Measurements from ENCODE around the gene VAMP3. TPM values are rescaled to one million over a fixed set of nuclear protein-coding genes. Genes with fewer than 3 reads are reported as not detected.

VAMP3 gene, protein sequence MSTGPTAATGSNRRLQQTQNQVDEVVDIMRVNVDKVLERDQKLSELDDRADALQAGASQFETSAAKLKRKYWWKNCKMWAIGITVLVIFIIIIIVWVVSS
- 154 and 177 TPM in 2 replicates for polyA plus RNA-seq (2011; rRNA removed)
- polyA minus RNA-seq (2011; rRNA and poly(A)+ RNA removed) = 60.8 and 78.7 TPM in 2 replicates

DNA sequence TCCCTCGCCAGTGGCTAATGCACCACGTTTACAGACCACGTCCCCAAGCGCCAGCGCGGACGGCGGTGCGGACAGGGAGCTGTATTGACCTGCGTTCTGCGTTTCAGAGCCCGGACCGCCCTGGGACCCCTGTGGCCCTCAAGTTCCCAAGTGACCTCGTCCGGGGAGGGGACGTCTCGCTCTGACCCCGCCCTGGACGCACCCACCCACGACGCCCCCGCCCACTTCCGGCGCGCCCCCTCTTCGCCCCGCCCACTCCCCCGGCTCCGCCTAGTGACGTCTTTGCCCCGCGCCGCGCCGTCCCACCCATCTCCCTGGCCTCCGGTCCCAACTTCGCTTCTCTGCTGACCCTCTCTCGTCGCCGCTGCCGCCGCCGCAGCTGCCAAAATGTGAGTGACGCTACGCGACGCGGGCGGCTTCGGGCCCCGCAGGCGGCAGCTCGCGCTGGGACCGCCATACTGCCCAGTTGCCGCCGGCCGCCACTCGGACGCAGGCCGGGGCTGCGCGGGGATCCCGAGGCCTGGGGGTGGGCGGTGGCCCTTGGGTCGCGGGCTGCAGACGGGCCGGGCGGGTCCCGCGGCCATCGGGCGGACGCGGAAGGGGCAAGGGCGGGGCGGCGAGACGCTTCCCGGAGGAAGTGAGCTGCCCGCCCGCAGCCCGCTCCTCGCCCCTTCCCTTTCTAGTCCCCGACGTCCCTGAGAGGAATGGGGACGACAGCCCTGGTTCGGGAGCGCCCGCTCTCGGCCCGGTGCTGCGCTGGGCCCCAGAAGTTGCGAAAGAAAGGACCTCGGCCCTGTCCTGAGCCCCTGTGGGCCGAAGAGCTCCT, at the start of gene VAMP3:
VAMP3 (plus strand) TSS at position 300 of the 826 bp plus-strand sequence; CDS start at position 388, 88 bp downstream.
- TF ChIP-seq, protein P1, sequence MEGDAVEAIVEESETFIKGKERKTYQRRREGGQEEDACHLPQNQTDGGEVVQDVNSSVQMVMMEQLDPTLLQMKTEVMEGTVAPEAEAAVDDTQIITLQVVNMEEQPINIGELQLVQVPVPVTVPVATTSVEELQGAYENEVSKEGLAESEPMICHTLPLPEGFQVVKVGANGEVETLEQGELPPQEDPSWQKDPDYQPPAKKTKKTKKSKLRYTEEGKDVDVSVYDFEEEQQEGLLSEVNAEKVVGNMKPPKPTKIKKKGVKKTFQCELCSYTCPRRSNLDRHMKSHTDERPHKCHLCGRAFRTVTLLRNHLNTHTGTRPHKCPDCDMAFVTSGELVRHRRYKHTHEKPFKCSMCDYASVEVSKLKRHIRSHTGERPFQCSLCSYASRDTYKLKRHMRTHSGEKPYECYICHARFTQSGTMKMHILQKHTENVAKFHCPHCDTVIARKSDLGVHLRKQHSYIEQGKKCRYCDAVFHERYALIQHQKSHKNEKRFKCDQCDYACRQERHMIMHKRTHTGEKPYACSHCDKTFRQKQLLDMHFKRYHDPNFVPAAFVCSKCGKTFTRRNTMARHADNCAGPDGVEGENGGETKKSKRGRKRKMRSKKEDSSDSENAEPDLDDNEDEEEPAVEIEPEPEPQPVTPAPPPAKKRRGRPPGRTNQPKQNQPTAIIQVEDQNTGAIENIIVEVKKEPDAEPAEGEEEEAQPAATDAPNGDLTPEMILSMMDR (IDR thresholded peaks at IDR 0.05; ENCODE audit: low read depth, low read length) = no peak
- no peaks in the 10 kb centered on the region; the same call in 1 of the 2 replicates for H3K9me3 ChIP-seq (ENCODE audit: control insufficient read depth, insufficient read depth, low read length)
- CTCF ChIA-PET = interaction anchor here (1.3 to 3.8 kb wide), 2 partner anchors 19 to 104 kb away, joined by 8 to 16 read pairs; no protein-coding TSS in a partner anchor
- H3K4me3 ChIP-seq (ENCODE audit: low read depth, low read length) = peak within 1 kb of the TSS; percentile 85
- peak within 1 kb of the TSS; percentile 40 for H3K27ac ChIP-seq (ENCODE audit: low read depth, low read length)
- DNase-seq (ENCODE audit: low read depth, low spot score) = no peak
- POLR2A ChIA-PET = interaction anchor here (0.5 kb wide), 1 partner anchor 22 kb away, joined by 3 read pairs; no protein-coding TSS in a partner anchor
- peaks cover 5% of the 10 kb centered on the region for H3K27me3 ChIP-seq (ENCODE audit: control insufficient read depth, insufficient read depth, low read length)

DNA sequence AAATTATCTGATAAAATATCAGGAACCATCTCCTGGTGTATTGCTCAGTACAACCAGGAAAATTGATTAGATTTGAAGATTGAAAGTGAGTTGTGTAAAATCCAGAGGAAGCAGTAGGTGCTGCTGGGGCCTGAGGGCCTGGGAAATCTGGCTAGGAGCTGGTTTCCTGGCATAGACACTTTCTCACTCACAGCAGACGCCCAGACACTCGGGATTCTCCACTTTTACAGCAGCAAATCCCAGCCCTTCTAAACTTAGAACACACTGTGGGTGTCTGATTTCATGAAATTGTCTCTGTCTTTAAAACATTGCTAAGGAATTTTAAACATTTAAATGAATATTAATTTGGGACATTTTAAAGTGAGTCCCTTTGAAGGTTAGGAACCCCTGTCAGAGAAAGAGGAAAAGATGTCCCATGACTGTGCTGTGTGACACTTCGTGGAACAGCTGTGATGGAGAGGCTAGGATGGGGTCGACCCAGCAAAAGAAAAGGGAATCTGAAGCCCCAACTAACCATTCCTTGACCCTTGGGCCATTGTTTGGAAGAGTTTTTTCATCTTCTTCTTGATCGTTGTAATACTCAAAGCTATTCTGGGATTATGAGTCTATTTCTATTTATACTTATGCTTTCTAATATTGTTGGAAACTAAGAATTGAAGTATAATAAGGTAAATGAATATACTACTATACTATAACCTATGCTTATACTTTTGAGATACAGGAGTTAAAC, 49.0 kb upstream of the VAMP3 start:
- no peak for DNase-seq (ENCODE audit: low read depth, low spot score)
- Histone ChIP-seq H3K27ac (ENCODE audit: low read depth, low read length) (no peak overlapping the region), H3K9me3 (ENCODE audit: control insufficient read depth, insufficient read depth, low read length) (no peaks in the 10 kb centered on the region), H3K4me3 (ENCODE audit: low read depth, low read length) (no peak overlapping the region), H3K27me3 (ENCODE audit: control insufficient read depth, insufficient read depth, low read length) (peaks cover 22% of the 10 kb centered on the region)
- POLR2A ChIA-PET = no interaction called here
- CTCF ChIA-PET = interaction anchor here (1.3 to 3.7 kb wide), 2 partner anchors 31 to 54 kb away, joined by 11 to 18 read pairs; no protein-coding TSS in a partner anchor
- TF ChIP-seq, protein P1 (IDR thresholded peaks at IDR 0.05; ENCODE audit: low read depth, low read length) = no peak

DNA sequence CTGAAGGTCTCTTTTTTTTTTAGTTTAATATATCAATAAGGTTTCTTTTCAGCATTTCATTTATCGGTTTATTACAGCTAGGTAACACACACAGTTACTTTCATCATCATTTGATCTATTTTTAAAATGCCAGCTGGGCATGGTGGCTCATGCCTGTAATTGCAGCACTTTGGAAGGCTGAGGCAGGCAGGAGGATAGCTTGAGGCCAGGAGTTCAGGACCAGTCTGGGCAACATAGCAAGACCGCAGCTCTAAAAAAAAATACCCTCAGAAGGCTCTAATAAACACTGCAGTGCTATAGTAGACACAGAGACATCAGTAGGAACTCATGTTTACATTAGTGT, 48.5 kb upstream of the VAMP3 start:
- Histone ChIP-seq H3K27me3 (ENCODE audit: control insufficient read depth, insufficient read depth, low read length) (peaks cover 22% of the 10 kb centered on the region), H3K4me3 (ENCODE audit: low read depth, low read length) (no peak overlapping the region), H3K27ac (ENCODE audit: low read depth, low read length) (no peak overlapping the region), H3K9me3 (ENCODE audit: control insufficient read depth, insufficient read depth, low read length) (no peaks in the 10 kb centered on the region)
- no peak for DNase-seq (ENCODE audit: low read depth, low spot score)
- CTCF ChIA-PET = interaction anchor here (1.3 to 3.7 kb wide), 2 partner anchors 30 to 54 kb away, joined by 11 to 18 read pairs; no protein-coding TSS in a partner anchor
- TF ChIP-seq, protein P1 (IDR thresholded peaks at IDR 0.05; ENCODE audit: low read depth, low read length) = no peak
- POLR2A ChIA-PET = no interaction called here

DNA sequence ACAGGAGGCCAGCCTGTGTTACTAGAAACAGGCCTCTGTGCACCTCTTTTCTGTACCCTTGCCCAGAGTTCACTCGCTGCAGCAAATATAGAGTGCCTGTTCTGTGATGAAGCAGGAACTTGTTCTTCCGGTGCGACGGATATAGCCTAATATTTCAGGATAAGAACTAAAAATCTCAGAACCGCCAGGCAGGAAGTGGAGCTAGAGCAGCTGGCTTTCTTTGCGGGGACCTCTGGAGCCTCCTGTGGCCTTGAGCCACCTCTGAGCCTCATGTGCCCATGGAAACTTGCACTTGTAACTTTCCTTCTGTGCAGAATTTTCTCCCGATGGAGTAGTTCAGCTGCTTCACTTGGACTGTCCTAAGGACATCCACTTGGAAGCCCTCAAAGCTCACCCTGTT, 44.5 kb upstream of the VAMP3 start:
- Histone ChIP-seq H3K4me3 (ENCODE audit: low read depth, low read length) (no peak overlapping the region), H3K27ac (ENCODE audit: low read depth, low read length) (no peak overlapping the region), H3K9me3 (ENCODE audit: control insufficient read depth, insufficient read depth, low read length) (no peaks in the 10 kb centered on the region), H3K27me3 (ENCODE audit: control insufficient read depth, insufficient read depth, low read length) (peaks cover 14% of the 10 kb centered on the region)
- TF ChIP-seq, protein P1 (IDR thresholded peaks at IDR 0.05; ENCODE audit: low read depth, low read length) = no peak
- CTCF ChIA-PET = interaction anchor here (1.4 kb wide), 1 partner anchor 59 kb away, joined by 4 read pairs; no protein-coding TSS in a partner anchor
- DNase-seq (ENCODE audit: low read depth, low spot score) = no peak
- POLR2A ChIA-PET = no interaction called here
